Esophagus squamous epithelium (tissue), 5 donors: ENCODE measurements around the gene ATPAF2. TPM values are rescaled to one million over a fixed set of nuclear protein-coding genes. Genes with fewer than 3 reads are reported as not detected.

Experiments
- DNase-seq: peaks from one replicate; lab custom pipeline; 2025; lab: John Stamatoyannopoulos, UW
- H3K27ac ChIP-seq, 4 donors: fragments of 200-600 bp; sonication (generic); one replicate each; pipeline ENCODE4 v1.5.1; 2016 to 2019; ENCODE audit warnings: mild to moderate bottlenecking in 1 of 4
- H3K27me3 ChIP-seq, 4 donors: fragments of 200-600 bp; sonication (generic); 1 replicate in 3 of 4; 2 replicates in 1 of 4; pipeline versions ENCODE4 v1.5.1 to v1.6.0; 2017 to 2021; ENCODE audit warnings: antibody characterized with exemption in 1 of 4
- H3K36me3 ChIP-seq, 3 donors: fragments of 200-600 bp; sonication (generic); one replicate each; pipeline ENCODE4 v1.5.1; 2016 to 2019
- H3K4me1 ChIP-seq, 3 donors: fragments of 200-600 bp; sonication (generic); one replicate each; pipeline ENCODE4 v1.5.1; 2017 to 2019
- H3K4me3 ChIP-seq, 4 donors: fragments of 200-600 bp; sonication (generic); 1 replicate in 3 of 4; 2 replicates in 1 of 4; pipeline ENCODE4 v1.5.1; 2016 to 2019; ENCODE audit warnings: mild to moderate bottlenecking in 2 of 4, moderate library complexity in 1 of 4
- H3K9me3 ChIP-seq, 3 donors: fragments of 200-600 bp; sonication (generic); one replicate each; pipeline ENCODE4 v1.5.1; 2016 to 2019
- POLR2A ChIP-seq, 4 donors: fragments of 450-650 bp; IDR thresholded peaks; one replicate each; pipeline ENCODE4 v1.6.1; 2017; ENCODE audit warnings: antibody characterized with exemption in 4 of 4, mild to moderate bottlenecking in 4 of 4, moderate library complexity in 3 of 4
- WGBS, 2 donors: methylation state at CpG; one replicate each; pipeline ENCODE4 v1.1.5; 2018; 5-methylcytosine and 5-hydroxymethylcytosine counted together
- intact Hi-C: fragments of 100-400 bp; cut with DNase I; formaldehyde crosslinking; loops from one replicate; pipeline ENCODE4 v1.15.0; 2022
- total RNA-seq, 4 donors: library from RNA; depleted of rRNA; stranded (reverse); fragments of >200 nt; gene quantifications; one replicate each; pipeline ENCODE4 v1.1.0, GENCODE V29; 2016
- TF ChIP-seq, protein P1 (sequence below), 6 experiments: fragments of 450-650 bp in 4 of 6; fragments of 200-600 bp in 2 of 6; sonication (generic) in 2 of 6; IDR thresholded peaks; one replicate each; pipeline ENCODE4 v1.5.1; 2016 to 2019; ENCODE audit warnings: antibody characterized with exemption in 6 of 6, mild to moderate bottlenecking in 4 of 6, moderate library complexity in 4 of 6
- donor health status: DM: yes; HTN: yes; CAD: no.

The ATPAF2 gene
- total RNA-seq, 4 donors from 2014 or later = 15.8 to 26.9 (median 20.7) TPM

DNA sequence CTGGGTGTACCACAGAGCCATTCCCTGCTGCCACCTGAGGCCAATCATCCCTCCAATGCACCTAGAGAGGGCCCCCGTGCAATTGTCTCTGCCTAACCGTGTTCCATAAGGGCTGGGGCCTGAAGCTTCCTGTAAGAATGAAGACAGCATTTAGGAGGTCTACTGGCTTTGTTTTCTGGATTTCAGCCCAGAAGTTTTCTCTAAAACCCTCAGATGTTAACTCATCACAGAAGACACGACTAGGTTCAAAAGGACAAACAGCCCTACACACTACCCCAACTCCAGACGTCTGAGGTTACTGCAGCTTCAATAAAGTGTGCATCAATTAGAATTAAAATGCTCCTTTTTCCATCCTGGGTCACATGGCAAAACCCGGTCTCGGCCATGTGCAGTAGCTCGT lies 38.0 kb upstream of the ATPAF2 start:
- no peak for TF ChIP-seq POLR2A (IDR thresholded peaks at IDR 0.05)
- TF ChIP-seq, protein P1, sequence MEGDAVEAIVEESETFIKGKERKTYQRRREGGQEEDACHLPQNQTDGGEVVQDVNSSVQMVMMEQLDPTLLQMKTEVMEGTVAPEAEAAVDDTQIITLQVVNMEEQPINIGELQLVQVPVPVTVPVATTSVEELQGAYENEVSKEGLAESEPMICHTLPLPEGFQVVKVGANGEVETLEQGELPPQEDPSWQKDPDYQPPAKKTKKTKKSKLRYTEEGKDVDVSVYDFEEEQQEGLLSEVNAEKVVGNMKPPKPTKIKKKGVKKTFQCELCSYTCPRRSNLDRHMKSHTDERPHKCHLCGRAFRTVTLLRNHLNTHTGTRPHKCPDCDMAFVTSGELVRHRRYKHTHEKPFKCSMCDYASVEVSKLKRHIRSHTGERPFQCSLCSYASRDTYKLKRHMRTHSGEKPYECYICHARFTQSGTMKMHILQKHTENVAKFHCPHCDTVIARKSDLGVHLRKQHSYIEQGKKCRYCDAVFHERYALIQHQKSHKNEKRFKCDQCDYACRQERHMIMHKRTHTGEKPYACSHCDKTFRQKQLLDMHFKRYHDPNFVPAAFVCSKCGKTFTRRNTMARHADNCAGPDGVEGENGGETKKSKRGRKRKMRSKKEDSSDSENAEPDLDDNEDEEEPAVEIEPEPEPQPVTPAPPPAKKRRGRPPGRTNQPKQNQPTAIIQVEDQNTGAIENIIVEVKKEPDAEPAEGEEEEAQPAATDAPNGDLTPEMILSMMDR (IDR thresholded peaks at IDR 0.05) = no peak
- intact Hi-C loops = no loop called here
- no peaks in the 10 kb centered on the region for H3K4me1 ChIP-seq
- no peaks in the 10 kb centered on the region for H3K36me3 ChIP-seq
- DNase-seq = no peak
- H3K9me3 ChIP-seq = no peaks in the 10 kb centered on the region
- WGBS, 2 donors = 53 to 65% methylated on average over 5 to 7 of the region's 7 CpGs
- H3K4me3 ChIP-seq = no peak overlapping the region
- peaks cover 0 to 11% (median 0%) of the 10 kb centered on the region in 4 donors for H3K27me3 ChIP-seq
- no peak overlapping the region for H3K27ac ChIP-seq

DNA sequence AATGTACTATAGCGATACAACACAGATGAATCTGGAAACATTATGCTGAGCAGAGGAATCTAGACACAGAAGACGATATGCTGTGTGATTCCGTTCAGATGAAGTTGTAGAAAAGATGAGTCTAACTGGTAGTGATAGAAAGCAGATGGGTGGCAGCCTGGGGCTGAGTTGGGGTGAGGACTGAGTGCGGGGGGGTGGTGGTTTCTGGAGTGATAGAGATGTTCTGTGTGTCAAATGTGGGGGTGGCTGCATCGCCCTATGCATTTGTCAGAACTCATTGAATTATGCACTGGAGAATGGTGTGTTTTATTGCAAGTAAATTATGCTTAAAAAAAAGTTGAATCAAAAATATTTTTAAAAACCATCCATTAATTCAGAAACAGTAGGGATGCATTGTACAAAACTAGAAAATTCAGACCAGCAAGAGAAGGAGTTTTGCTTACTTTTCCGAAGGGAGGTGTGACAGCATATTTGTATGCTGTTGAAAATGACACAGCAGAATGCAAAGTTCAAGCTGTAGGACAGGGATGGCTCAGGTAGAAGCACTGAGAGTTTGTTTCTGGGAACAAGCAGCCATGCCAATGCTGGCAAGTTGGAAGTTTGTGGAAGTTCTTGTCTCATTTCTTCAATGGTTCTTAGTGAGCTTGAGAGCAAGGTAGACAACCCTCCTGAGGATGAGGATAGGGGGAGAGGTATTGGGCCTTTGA lies 35.8 kb upstream of the ATPAF2 start:
- H3K4me3 ChIP-seq = no peak overlapping the region
- no peak overlapping the region for H3K27ac ChIP-seq
- DNase-seq = no peak
- no peaks in the 10 kb centered on the region for H3K36me3 ChIP-seq
- TF ChIP-seq POLR2A (IDR thresholded peaks at IDR 0.05) = no peak
- TF ChIP-seq, protein P1 (IDR thresholded peaks at IDR 0.05) = no peak
- WGBS, 2 donors = 77 to 79% methylated on average over 6 of the region's 6 CpGs
- peaks cover 0 to 11% (median 0%) of the 10 kb centered on the region in 4 donors for H3K27me3 ChIP-seq
- peaks cover 0 to 8% (median 0%) of the 10 kb centered on the region in 3 donors for H3K4me1 ChIP-seq
- H3K9me3 ChIP-seq = no peaks in the 10 kb centered on the region
- intact Hi-C loops = no loop called here

DNA sequence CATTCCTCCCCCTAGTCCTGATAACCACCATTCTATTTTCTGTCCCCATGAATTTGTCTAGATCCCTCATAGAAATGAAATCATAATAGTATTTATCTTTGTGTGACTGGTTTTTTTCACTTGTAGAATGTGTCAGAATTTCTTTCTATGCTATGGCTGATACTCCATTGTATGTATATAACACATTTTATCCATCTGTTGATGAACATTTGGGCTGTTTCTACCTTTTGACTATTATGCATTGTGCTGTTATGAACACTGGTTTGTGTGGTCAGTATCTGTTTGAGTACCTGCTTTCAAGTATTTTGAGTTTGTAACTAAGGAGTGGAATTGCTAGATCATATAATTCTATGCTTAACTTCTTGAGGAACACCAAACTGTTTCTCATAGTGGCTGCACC lies 32.8 kb upstream of the ATPAF2 start:
- peaks cover 0 to 9% (median 0%) of the 10 kb centered on the region in 3 donors for H3K36me3 ChIP-seq
- peaks cover 0 to 8% (median 0%) of the 10 kb centered on the region in 3 donors for H3K4me1 ChIP-seq
- no peak overlapping the region for H3K27ac ChIP-seq
- no peak overlapping the region for H3K4me3 ChIP-seq
- TF ChIP-seq, protein P1 (IDR thresholded peaks at IDR 0.05) = no peak
- no peak for TF ChIP-seq POLR2A (IDR thresholded peaks at IDR 0.05)
- no peaks in the 10 kb centered on the region for H3K9me3 ChIP-seq
- H3K27me3 ChIP-seq = peaks cover 0 to 2% (median 0%) of the 10 kb centered on the region in 4 donors
- no peak for DNase-seq
- intact Hi-C loops = no loop called here

DNA sequence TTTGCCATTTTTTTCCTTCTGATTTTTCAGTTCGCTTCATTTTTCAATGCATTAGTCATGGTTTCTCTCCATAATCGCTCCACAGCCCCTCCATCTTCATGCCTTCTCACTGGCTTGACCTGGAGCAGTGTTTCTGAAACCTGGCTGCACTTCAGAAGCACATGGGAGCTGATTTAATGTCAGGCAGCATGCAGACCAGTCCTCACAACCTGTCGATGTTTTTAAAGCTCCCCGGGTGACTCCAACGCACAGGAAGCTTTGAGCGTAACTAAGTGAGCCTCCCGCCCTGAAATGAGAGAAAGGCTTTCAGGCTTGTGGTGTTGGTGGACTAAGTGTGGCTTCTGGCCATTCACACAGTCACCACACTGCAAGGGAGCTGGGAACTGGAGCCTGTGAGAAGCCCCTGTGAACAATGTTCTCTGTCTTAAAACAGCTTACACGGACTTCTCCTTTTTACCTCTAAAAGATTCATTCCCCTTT lies 31.9 kb upstream of the ATPAF2 start:
- Histone ChIP-seq H3K27ac (no peak overlapping the region), H3K4me1 (peaks cover 0 to 8% (median 0%) of the 10 kb centered on the region in 3 donors), H3K9me3 (no peaks in the 10 kb centered on the region), H3K27me3 (no peaks in the 10 kb centered on the region), H3K36me3 (peaks cover 0 to 18% (median 0%) of the 10 kb centered on the region in 3 donors), H3K4me3 (no peak overlapping the region)
- TF ChIP-seq POLR2A (IDR thresholded peaks at IDR 0.05) = no peak
- TF ChIP-seq, protein P1 (IDR thresholded peaks at IDR 0.05) = no peak
- intact Hi-C loops = no loop called here
- DNase-seq = no peak
- WGBS, 2 donors = 12 to 19% methylated on average over 8 of the region's 8 CpGs

DNA sequence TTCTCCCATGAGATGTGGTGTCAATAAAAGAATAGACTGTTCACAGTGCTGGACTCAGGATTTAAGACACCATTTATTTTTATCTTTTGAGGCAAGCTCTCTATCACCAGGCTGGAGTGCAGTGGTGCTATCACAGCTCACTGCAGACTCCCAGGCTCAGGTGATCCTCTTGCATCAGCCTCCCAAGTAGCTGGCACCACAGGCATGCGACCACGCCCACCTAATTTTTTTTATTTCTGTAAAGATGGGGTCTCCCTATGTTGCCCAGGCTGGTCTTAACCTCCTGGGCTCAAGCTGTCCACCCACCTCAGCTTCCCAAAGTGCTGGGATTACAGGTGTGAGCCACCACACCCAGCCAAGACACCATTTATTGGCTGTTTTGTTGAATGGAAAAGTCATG lies 30.1 kb upstream of the ATPAF2 start:
- intact Hi-C loops = no loop called here
- no peak for TF ChIP-seq POLR2A (IDR thresholded peaks at IDR 0.05)
- TF ChIP-seq, protein P1 (IDR thresholded peaks at IDR 0.05) = no peak
- H3K36me3 ChIP-seq = peaks cover 0 to 36% (median 0%) of the 10 kb centered on the region in 3 donors
- DNase-seq = no peak
- H3K27ac ChIP-seq = no peak overlapping the region
- H3K4me1 ChIP-seq = peaks cover 0 to 8% (median 0%) of the 10 kb centered on the region in 3 donors
- 96 to 100% methylated on average over 2 of the region's 2 CpGs for WGBS, 2 donors
- no peaks in the 10 kb centered on the region for H3K9me3 ChIP-seq
- no peak overlapping the region for H3K4me3 ChIP-seq
- no peaks in the 10 kb centered on the region for H3K27me3 ChIP-seq
